DMS79 treated with DMSO at 0.1 percent for 48 hours (cell line): Measurements from ENCODE around the gene ANXA9.
A peak's percentile ranks its signal among the peaks of the same experiment; 100 is the strongest.

Experiments
- DNase-seq: peaks from one replicate; lab custom pipeline; 2025; lab: John Stamatoyannopoulos, UW

Gene ANXA9, protein sequence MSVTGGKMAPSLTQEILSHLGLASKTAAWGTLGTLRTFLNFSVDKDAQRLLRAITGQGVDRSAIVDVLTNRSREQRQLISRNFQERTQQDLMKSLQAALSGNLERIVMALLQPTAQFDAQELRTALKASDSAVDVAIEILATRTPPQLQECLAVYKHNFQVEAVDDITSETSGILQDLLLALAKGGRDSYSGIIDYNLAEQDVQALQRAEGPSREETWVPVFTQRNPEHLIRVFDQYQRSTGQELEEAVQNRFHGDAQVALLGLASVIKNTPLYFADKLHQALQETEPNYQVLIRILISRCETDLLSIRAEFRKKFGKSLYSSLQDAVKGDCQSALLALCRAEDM

DNA sequence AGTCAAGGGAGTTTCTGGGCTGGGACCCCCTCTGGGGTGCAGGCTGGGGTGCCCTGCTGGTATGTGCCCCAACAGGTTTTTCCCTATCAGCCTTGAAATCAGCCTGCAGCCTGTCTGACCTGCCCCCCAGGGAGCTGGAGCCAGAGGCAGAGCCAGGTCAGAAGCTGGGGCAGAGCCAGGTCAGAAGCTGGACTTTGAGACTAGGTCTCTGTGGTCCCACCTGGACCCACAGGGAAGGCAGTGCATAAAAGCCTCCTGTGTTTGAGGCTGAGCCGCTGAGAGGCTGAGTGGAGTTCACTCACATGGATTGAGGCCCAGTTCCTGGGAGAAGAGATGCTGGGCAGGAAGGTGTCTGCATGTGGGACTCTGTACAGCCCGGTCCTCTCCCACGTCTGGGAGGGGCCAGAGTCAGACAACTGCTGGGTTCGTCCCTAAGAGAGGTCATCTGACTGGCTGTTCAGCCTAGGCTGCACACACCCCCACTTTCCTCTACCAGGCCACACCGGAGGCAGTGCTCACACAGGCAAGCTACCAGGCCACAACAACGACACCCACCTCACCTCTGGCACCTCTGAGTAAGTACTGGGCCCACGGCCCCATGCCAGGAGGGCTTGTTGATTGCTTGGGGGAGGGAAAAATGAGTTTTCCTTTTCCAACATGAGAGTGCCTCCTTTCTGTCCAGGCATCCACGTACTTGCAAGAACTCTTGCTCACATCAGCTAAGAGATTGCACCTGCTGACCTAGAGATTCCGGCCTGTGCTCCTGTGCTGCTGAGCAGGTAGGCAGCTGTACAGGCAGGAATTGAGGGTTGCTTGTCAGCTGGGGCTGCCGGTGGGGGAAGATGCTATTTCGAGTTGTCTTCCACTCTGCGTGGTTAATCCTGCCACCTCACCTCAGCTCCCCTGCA is at the start of gene ANXA9:
TSS of gene ANXA9 (plus strand) at position 488 of the 908 bp plus-strand sequence. CDS start 814 bp downstream, outside the sequence.
- peak; percentile 37 for DNase-seq

DNA sequence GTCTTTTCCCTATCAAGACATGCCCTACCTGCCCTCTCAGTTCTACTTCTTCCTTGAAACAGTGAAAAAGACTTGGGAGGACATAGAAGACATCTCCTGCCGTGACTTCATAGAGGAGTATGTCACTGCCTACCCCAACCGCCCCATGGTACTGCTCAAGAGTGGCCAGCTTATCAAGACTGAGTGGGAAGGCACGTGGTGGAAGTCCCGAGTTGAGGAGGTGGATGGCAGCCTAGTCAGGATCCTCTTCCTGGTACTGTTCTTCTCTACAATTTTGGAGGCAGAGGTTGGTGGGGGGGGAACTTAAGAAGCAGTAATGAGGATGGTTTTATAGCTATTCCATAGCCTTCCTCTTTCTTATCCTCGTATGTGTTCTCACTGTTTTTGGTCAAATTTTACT is 37.2 kb upstream of the ANXA9 start:
- no peak for DNase-seq

DNA sequence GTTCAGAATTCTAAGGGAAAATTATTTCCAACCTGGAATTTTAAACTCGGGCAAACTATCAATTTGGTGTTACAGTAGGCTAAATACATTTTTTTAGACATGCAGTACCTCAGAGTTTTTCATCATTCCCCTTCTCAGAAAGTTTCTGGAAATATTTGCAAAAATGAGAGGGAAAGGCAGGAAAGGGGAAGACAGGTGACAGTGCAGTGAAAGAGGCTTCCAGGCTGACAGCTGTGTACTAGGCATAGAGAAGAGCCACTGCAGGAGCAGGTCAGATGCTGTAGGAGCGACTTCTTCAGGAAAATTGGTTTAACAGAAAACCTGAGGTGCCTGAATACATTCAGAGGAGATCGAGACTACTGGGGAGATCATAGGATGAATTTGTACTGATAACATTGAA is 27.4 kb upstream of the ANXA9 start:
- no peak for DNase-seq

DNA sequence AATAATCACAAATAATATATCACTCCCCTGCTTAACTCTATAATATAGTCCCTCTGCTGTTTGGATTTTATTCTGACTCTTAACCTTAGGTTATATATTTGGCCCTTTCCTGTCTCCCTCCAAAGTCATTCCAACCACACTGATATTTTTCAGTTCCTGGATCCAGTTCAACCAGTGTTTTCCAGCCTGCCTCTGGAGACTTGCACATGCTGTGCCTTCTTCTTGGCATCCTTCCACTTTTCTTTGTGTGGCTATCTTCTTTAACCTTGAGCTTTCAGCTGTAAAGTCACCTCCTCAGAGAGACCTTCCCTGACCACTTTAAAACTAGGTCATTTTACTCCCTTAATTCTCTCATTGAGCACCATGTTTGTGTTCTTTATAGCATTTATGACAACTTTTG is 26.8 kb upstream of the ANXA9 start:
- no peak for DNase-seq

DNA sequence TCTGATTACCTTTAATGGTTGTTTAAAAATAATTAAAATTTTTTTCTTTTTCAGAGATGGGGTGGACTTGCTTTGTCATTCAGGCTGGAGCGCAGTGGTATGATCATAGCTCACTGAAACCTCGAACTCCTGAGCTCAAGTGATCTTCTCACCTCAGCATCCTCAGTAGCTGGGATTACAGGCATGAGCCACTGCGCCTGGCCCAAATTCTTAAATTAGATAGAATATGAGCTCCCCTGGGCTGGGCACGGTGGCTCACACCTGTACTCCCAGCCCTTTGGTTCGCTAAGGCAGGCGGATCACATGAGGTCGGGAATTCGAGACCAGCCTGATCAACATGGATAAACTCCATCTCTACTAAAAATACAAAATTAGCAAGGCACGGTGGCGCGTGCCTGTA is 24.4 kb upstream of the ANXA9 start:
- no peak for DNase-seq

DNA sequence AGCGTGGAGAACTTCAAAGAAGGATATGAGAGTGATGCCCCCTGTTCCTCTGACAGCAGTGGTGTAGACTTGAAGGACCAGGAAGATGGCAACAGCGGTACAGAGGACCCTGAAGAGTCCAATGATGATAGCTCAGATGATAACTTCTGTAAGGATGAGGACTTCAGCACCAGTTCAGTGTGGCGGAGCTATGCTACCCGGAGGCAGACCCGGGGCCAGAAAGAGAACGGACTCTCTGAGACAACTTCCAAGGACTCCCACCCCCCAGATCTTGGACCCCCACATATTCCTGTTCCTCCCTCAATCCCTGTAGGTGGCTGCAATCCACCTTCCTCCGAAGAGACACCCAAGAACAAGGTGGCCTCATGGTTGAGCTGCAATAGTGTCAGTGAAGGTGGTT is 21.4 kb upstream of the ANXA9 start:
- DNase-seq, result no peak

DNA sequence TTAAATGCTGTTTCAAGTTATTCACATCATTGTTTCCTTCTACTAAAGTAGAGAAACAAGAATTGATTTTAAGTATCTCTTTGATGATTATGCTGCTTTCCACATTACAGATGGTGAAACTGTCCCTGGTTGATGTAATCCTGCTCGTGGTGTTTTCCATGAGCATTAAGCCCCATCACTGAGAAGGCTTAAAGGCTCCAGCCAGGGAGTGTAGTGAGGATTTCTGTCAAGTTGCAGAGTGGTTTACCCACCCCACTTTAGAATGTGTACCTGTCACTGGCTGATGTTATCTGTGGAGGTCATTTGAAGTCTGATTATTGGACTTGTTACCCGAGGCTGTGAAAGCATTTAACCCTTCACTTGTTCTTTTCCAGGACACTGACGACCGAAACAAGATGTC is 20.3 kb upstream of the ANXA9 start:
- no peak for DNase-seq

DNA sequence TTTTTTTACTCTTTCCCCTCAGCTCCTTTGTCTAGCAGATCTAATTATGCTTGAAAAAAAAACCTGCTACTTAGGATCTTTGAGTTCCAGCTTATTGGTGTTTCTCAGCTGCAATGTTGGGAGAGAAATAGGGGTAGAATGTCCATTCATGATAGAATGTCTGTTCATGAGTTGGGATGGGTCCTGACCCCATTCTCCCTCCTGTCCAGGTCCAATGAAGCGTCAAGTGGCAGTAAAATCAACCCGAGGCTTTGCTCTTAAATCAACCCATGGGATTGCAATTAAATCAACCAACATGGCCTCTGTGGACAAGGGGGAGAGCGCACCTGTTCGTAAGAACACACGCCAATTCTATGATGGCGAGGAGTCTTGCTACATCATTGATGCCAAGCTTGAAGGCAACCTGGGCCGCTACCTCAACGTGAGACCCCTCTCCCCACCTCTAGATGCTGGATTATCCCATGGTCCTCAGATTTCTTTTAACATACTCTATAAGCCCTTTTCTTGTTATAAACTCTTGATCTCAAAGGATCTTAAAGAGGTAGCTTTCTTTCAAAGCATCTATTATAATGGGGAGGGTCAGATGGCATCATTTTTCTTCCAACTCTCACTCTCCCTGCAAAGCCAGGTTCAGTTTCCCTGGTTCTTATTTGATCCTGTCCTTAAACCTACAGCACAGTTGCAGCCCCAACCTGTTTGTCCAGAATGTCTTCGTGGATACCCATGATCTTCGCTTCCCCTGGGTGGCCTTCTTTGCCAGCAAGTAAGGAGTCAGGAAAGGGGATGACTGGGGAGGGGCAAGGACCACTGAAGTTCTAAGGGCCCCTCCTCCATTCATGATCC is 18.6 kb upstream of the ANXA9 start:
- DNase-seq, result no peak

DNA sequence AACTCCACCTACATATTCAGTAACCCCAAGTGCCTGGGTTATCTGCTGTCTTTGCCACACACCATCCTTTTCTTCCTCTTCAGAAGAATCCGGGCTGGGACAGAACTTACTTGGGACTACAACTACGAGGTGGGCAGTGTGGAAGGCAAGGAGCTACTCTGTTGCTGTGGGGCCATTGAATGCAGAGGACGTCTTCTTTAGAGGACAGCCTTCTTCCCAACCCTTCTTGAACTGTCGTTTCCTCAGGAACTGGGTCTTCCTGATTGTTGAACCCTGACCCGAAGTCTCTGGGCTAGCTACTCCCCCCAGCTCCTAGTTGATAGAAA is 18.0 kb upstream of the ANXA9 start:
- DNase-seq, result no peak

DNA sequence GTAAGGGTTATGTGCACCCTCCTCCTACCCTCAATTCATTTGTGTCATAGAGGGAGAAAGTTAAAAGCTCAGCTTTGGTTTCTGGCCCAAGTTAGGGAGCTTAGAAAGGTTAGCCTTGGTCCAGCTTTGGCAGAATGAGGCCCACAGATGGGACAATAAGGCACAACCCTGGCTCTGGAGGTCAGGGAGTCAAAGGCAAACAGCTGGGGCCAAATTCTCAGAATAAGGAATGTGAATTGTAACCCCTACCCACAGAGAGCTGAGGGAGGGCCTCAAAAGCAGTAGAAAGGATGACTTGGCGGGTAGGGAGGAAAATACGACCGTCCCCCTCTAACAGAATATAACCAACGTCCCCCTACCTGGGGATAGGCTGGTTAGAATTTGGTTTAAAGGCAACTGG is 16.5 kb upstream of the ANXA9 start:
- DNase-seq, result no peak

DNA sequence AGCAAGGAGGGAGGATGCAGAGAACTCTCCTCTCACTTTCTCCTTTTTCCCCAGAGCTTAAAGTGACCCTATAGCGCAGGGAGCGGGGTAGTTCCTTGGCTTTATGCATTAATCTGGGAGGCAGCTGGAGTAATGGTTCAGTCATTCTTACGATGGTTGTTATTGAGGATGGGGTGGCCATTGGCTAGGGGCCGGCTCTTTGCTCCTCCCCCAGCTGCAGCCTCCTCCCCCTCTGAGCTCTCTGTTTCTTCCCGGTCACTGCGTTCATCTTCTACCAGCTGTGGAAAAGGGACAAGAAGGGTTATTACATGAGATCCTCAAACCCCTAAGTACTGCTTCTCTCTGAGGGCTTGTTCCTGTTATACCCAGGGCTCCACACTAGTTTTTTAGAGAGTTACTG is 16.1 kb upstream of the ANXA9 start:
- no peak for DNase-seq

DNA sequence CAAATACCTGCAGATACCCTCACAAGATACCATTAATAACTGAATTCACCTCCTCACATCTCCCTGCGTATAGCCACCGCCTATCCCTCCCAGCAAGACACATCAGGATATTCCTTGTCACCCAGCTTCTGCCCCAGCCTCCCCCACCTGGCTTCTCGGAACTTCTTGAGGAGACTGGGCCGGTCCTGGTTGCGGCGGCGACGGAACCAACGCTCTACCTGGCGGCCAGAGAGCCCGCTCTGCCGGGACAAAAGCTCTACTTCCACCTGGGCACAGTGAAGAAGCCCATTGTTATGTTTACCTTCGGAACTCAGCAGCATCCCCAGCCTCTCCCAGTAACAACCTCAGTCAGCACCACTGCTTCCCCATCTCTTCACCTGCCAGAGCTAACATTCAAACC is 14.2 kb upstream of the ANXA9 start:
- no peak for DNase-seq

DNA sequence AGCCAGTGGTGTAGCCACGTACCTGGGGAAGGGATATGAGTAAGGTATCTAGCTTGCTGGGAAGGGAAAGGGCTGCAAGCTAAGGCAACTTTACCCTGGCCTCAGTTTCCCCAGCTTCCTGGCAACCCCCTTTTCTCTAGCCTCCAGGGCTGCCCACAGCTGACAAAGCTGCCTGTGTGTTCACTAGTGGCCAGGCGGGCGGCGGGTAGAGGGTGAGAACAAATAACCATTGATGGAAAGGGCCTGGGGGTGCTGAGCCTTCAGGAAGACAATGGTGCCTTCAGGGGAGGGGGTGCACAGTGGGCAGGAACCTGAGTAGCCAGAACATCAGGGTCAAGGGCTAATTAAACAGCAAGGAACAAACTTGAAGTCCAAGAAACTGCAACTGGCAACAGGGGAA is 13.6 kb upstream of the ANXA9 start:
- no peak for DNase-seq

DNA sequence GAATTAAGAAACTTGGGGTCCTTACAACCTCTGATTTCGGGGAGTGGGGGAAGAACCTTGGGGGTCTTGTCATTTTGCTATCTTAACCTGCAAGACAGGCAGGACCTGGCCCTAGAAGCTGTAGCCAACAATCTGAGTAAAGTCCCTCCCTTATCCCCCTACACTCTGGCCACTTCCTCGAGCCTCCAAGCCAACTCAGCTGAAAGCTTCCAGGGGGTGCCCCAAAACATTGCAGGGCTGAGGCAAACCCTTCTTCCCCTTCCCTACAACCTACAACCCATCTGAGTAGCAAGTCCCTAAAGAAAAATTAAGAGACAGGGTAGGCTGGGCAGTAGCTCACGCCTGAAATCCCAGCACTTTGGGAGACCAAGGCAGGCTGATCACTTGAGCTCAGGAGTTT is 12.5 kb upstream of the ANXA9 start:
- no peak for DNase-seq

DNA sequence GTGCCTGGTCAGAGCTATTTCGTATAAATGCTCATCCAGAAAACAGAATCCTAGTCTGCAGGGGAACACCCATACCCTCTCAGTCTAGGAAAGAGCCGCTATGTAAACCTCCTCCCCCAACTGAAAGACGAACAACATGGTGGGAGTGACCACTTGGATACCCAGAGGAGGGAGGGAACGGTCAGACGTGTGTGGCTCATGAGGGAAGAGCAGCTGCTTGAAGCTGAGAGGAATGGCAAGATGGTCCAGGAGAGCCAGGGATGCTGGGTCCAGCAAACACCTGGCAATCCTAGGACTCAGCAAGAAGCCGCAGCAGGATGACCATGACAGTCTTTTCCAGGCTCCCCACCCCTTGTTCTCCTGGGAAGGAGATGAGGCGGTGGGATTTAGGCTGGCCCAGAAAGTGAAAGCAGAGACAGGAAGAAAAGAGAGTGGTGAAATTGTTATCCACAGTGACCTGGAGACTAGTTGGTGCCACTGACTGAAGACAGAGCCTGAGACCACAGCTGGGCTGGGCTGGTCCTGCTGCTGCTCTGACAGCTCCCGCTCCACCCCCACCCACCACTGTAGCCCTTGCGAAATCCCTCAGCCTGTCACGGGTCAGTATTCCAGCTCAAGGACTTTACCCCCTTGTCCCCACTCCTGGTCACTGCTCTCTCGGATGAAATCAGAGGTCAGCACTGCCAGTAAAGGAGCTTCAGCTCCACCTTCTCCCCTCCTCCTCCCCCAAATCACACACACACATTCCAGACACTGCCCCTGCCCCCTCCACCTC is 11.1 kb upstream of the ANXA9 start:
- no peak for DNase-seq

DNA sequence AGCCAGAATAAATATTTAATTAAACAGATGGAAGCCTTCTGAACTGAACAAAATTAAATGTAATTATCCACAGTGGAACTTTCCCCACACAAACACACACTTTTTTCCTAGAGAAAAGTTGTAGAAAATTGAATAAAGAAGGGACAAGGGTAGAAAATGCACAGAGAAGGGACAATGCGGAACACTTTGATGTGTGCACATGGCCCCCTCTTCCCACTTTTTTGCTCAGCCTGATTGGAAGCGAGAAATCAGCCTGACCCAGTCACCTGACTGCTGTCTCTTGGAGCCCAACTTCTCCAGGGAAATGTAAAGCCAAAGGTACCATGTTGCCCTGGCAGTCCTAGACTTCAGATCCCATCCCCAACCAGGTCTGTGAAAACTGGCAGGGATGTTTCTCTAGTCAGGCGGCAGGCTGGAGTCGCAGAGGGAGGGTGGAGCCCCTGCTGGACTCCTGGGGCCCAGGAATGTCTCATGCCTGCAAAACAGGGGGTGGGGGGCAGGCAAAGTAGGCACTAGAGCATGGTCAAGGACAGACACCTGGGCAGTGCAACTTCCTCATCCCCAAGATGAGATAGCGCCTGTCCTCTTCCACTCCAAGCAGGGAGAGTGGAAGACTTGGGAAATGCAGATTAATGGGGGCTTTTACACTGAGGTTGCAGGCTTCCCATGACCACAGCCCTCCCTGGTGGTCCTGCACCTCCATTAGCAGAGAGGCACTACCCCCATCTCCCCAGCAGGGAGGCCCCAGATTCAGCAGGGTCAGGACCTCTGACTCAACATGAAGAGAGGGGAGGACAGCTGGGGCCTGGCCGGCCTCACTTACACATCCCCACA is 10.3 kb upstream of the ANXA9 start:
- DNase-seq, result no peak

DNA sequence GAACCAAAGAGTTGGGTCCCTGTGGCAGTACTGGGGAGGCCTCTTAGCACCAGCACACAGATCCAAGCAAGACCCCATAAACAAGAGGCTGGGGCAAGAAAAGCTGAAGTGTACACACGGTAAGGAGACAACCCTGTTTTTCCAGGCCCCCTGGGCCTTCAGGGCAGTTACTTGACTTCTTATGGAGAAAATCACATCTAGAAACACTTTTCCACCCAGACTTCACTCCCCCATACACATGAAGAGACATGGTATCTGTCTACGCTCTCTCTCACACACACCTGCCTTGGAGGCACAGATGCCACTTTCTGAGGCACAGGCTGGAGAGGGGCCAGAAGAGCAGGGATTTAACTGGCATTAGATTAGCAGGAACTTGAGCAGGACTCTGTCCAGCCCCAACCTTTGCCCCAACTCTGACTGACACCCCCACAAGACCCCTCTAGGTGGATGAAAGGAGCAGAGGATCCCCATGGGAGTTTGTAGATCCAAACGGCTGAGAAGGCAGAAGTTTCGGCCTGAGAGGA is 9.6 kb upstream of the ANXA9 start:
- peak; percentile 11 for DNase-seq

DNA sequence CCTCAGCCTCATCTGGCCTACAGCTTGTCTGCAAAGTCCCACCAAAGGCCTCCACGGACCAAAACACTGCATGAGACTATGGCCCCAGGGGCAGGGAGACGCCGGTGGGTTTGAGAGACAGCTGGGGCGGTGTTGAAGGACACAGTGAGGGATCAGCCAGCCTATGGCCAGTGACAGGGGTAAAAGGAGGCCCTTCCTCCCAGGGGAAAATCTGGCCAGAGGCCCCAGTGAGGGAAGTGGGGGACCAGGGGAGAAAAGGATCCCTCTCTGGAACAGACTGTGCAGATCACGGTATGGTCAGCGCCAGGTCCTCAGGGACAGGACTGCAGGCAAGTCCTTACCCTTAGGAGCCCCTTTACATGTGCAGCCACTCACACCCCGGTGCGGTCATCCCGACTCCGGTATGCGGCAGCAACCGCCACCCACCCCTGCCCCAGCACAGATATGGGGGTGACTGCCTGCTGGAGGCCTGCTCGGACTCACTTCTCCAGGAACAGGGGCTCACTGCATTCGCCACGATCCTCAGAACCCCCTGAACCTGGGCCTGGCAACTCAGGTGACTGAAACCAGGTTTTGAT is 8.7 kb upstream of the ANXA9 start:
- no peak for DNase-seq

DNA sequence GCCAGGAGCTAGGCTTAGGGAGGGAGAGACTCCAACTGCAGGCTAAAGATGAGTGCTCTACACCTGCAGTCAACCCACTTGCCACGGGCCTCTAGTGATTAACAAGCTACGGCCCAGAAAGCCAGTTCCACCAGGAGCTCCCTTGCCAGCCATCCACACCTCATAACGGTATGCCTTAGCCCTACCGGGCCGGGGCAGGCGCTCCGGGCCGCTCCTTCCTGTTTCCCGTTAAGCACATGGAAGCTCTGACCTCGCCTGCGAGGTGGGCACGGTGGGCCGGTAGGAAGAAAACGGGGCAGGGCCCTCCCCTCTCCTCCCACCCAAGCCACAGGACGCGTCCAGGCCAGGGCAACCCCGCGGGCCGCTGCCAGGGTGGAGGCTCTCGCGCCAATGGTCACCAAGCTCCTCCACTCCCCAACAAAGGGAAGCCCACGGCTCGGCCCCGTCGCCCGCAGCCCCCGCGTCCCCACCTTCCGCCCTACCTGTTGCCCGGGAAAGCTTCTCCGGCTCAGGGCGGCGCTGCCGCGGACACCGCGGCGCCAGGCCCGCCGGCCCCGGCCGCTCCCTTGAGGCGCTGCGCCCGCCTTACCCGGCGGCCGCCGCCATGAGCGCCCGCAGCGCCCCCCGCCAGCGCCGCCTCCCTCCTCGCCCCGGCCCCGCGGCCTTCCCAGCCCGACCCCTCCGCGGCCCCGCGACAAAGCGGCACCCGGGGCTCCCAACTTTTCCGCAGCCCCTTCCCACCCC is 8.1 kb upstream of the ANXA9 start:
- peak; percentile 36 for DNase-seq
